DOHH2 (cell line): ENCODE results near the gene DNAI7.

Experiments
- CTCF ChIP-seq: fragments of 200-600 bp; sonication (generic); IDR thresholded peaks from one replicate; pipeline ENCODE4 v1.5.1; 2014; ENCODE audit warnings: antibody characterized with exemption, mild to moderate bottlenecking, low read depth, low read length; ENCODE audit not compliant: poor library complexity, severe bottlenecking
- EZH2phosphoT487 ChIP-seq: fragments of 200-600 bp; sonication (generic); IDR thresholded peaks from 2 replicates; pipeline ENCODE4 v1.6.1; 2017; ENCODE audit warnings: borderline replicate concordance, mild to moderate bottlenecking, antibody characterized with exemption, low read length, moderate library complexity, mixed read lengths

GRCh38 chr12:25106818-25107217, 88.1 kb downstream of the DNAI7 start:
- TF ChIP-seq CTCF (no peak), EZH2phosphoT487 (no peak)
